HuH-7 (cell line): ENCODE data around the gene CALD1.

Experiments
- DNase-seq: peaks from one replicate; pipeline ENCODE4 v3.0.0; 2011; ENCODE audit warnings: low spot score

The CALD1 gene, protein sequence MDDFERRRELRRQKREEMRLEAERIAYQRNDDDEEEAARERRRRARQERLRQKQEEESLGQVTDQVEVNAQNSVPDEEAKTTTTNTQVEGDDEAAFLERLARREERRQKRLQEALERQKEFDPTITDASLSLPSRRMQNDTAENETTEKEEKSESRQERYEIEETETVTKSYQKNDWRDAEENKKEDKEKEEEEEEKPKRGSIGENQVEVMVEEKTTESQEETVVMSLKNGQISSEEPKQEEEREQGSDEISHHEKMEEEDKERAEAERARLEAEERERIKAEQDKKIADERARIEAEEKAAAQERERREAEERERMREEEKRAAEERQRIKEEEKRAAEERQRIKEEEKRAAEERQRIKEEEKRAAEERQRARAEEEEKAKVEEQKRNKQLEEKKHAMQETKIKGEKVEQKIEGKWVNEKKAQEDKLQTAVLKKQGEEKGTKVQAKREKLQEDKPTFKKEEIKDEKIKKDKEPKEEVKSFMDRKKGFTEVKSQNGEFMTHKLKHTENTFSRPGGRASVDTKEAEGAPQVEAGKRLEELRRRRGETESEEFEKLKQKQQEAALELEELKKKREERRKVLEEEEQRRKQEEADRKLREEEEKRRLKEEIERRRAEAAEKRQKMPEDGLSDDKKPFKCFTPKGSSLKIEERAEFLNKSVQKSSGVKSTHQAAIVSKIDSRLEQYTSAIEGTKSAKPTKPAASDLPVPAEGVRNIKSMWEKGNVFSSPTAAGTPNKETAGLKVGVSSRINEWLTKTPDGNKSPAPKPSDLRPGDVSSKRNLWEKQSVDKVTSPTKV

DNA sequence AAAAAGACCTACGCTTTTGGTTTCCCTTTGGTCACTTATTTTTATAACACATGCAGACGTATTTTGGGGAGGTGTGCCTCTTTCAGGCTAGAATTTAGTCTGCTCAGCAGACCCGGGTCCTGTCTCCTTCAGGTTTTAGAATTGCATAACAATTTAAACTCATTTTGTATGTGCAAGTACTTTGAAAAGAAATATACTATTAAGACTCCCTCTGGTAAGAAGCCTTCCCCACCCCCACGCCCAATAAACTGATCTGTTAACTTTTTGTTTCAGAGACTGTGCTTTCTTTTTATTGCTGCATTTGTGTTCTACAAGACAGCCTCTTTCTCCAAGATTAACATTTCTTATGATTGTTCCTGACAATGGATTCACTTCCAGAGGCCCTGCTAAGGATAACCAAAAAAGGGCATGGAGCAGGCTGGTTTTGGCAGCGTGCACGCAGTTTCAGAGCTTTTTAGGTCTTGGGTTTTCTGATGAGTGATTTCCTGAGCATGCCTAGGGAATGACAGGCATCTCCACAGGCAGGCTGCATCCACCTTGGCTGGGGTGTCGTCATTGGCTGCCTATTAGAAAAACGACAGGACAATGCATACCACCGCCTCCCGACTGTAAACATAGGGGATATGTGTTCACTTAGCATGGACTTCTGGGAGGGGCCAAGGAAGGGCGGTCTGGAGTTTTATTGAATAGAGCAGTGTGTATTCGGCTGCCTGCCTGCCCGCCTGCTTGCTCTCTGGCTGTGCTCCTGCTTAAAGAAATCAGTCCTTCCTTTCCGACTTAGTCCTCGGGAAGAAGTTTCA lies at the start of gene CALD1:
Gene CALD1, plus strand, starts transcription at position 694 of the 800 bp plus-strand sequence. CDS start 88,100 bp downstream, outside the sequence.
- DNase-seq: peak; percentile 47

DNA sequence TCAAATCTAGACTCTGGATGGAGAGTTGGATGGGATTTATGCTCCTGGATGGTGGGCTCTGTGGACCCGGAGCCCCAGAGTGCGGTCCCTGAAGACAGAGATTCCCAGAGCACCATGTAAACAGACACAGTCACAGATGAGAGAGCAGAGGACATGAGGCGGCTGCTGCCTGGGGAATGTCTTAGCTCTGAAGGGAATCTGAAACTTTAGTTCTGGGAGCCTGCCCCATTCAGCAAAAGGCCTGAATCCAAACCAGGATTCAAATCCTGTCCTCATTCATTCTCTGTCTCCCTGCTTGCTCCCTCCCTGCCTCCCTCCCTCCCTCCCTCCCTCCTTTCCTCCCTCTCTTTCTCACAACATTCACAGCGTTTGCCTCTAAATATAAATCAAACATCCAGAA lies 49.5 kb upstream of the CALD1 start:
- no peak for DNase-seq

DNA sequence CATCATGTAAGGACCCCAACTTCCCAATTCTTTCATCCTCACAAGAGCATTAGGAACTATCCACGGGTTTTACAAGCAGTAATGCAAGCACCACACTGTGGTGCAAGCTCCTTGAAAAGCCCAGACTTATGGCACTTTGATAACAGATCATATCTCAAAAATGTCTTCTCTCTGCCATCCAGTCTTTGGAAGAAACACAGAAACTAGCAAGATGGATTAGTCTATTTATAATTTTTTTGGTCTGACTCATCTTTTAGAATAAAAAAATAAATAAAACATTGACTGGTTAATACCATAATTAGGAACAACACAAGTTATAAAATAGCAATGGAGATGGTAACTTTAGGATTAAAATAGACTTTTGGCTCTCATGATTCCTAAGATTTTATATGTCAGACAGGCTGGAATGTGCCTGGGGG lies 49.0 kb upstream of the CALD1 start:
- DNase-seq: no peak

DNA sequence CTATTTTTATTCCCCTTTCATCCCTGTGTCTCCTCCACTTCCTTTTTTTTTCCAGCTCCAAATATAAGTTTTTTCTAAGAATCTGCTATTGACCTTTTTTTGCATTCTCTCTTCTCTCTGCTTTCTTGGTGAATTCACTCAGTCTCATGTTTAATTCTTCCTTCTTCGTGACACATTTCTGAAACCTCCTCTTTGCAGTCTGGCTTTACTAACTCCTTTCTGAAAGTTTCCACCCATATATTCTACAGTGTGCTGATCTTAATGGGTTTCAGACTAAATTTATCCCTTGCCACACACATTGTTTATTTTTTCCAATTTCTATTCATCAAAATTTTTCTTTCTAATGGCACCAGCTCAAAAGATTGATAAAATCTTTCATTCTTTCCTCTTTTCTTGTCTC lies 47.8 kb upstream of the CALD1 start:
- DNase-seq: no peak

DNA sequence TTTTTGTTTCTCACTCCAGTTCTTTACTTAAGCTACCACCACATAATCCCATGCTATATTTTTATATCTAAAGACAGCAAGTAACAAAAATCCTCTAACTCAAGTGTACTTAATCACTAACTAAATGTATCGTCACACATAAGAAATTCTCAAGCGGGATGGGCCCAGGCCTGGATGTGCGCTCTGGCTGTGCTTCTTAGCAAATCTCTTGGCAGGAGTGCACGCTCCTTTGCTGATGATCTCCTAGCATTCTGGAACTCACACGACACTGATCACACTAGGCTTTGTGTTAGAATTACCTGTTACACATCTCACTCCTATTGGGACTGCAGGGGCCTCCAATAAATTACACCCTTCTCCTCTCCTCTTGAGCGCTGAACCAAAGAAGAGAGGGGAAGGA lies 46.7 kb upstream of the CALD1 start:
- DNase-seq: no peak

DNA sequence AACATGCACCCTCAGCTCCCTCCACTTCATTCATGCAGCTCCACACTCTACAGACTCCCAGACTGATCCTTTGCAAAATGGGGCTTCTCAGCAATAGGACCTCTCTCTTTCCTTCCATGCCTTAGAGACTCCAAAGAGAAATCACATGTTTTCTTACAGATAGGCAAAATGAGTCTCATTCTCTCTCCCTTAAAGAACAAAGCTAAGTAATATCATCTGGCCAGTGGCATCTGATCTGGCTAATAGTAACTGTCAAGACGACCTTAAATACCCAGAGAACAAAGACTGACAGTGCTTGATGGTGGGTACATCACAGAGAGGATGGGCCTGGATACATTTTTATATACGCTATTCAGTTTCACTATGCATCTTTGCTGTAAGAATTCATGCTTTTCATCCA lies 43.1 kb upstream of the CALD1 start:
- DNase-seq: no peak

DNA sequence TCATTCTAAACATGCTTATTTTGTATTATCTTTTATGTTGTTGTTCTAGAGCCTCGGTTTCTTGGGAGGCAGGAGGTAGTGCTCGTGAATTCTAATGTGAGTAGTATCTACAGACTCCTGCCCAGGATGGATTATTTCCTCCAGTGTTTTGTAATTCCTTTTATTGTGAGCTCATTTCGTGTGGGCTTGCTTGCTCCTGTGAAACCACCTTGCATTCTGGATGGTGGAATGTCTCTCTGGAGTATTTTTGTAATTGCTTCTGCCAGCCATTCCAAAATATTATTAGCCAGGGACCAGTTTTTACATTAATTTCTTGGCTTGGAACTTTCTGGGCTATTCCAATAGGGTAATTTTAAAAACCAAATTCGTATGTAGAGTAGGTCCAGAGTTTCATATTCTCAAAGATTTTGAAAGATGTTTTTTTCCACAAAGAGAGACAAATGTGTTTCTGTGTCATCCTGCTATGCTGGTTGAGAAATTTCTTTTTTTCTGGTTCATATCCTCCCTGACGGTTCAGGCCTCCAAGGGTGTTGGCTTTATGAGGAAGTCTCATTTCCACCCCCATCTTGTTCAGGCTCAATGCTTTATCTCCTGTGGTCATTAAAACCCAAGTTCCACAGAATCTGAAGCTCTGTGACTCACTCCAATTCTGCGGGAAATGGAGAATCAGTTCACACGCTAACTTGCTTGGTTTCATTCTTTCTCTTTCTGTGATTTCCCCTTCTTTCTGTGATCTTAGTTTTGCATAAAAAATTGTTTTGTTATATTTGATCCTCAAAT lies 41.7 kb upstream of the CALD1 start:
- DNase-seq: no peak

DNA sequence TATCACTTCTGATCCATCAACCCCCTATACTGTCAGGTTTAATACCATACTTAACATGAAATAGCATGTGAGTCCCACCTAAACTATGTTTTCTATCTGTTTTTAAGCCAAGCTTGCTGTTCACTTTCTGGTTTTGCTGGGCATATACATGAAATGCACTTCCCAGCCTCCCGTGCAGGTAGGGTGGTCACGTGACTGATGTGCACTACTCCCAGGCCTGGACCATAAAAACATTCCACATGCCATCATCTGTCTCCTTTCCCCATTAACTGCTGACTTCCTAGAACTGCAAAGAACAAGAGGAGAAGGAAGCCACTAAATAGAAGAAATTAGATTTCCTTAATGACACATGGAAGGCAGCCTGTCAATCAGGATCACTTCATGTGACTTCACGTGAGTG lies 40.1 kb upstream of the CALD1 start:
- DNase-seq: no peak

DNA sequence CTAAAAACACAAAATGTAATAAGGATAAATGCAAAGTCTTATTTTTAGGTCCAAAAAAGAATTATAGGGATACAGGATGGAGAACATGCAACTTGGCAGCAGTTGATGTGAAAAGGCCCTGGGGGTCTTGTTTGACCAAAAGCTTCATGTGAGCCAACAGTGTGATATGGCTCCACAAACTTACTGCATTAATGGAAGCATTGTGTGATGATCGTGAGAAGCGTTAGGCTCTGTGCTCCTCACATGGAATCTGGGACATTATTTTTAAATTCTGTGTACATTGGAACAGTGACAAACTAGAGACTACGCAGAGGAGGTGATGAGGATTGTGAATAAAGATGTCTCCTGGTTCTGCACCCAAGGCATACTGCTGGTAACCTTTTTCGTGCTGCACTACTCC lies 39.1 kb upstream of the CALD1 start:
- DNase-seq: no peak

DNA sequence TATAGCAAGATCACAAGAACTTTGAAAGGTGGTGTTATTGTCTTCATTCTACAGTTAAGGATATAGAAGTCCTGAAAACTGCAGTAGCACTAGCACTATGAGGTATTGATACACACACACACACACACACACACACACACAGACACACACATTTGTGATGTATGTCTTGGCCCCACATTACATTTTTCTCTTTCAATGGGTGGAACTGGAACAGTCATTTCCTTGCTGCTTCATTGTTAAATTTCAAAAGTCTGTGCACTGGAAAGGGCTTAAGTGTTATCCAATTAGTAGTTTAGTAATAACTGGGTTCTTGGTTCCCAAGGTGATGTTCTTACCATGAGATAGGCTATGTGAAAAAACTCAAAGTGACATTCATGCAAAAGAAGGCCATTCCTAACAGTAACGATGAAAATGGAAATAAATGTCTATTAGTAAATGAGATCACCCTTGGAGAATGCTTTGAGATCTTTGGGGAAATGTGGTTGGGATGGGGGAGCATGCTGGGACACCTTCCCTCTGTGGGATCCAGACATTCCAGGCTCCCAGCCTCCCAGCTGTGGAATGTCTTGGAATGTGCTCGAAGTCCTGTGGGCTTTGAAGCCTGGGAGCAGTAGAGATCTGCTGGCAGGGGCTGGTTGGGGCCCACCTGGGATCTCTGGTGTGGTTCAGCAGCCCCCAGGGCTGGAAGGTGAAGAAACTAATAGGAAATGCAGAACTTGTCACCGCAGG lies 37.4 kb upstream of the CALD1 start:
- no peak for DNase-seq

DNA sequence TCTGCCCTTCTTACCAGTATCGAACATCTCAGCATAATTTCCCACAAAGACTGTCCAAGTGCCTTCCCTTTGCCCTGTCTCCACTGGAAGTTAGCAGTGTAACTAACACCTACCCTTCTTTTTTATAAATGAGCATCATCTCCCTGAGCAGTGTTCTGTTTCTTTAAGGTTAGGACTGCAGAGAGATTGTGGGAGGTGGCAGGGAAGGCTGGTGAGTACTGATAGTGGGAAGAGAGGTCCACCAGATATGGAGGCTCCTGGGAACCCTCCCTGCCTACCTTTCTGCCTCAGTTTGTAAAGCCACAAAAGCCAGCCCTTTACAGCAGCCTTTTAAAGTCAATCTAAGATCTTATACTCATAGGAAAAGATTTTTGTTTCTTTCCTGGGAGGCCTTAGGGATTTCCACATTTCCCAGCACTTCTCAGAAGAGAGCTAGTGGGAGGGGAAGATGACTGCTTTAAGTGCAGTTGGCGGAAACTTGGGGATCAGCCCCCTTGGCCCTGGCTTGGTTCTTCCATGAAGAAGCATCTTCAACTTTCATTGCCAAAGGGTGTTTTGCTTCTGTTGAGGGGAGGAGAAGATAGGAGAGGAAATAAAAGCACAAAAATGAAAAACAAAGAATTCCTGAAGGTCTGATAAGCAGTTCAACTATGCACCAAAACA lies 36.6 kb upstream of the CALD1 start:
- no peak for DNase-seq

DNA sequence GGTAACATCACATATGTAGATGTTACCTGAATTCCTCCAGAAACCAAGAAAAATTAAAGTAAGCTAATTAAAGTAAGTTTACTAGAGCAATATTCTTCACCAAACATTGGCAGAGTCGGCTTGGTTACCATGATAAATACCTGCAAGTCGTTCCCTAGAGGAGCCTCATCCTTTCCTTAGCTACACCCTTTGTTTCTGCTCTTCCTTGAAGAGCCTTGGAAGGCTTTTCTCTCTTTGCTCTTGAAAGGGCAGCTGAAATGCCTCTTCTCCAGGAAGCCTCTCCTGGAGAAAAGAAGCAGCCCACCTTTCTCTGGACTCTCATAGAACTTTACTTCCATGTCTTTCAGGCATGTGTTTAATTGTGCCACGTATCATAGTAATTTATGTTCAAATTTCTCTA lies 34.9 kb upstream of the CALD1 start:
- DNase-seq: no peak

DNA sequence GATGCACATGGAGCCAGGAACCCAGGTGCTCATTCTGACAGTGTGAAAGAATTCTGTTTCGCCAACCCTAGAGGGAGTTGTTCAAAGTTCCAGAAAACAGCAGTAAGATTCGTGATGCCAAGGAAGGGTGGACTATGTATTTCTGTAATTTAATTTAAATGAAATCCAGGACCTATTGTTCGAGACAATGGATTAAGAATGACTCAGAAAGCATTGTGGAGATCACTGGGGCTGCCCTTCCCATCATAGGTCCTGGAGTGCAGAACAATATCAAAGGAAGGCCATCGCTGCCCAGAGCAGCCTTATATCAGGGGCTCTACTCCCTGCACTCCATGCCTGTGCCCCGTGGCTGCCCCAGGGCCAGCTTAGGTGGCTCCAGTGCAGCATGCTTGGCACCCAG lies 32.1 kb upstream of the CALD1 start:
- no peak for DNase-seq

DNA sequence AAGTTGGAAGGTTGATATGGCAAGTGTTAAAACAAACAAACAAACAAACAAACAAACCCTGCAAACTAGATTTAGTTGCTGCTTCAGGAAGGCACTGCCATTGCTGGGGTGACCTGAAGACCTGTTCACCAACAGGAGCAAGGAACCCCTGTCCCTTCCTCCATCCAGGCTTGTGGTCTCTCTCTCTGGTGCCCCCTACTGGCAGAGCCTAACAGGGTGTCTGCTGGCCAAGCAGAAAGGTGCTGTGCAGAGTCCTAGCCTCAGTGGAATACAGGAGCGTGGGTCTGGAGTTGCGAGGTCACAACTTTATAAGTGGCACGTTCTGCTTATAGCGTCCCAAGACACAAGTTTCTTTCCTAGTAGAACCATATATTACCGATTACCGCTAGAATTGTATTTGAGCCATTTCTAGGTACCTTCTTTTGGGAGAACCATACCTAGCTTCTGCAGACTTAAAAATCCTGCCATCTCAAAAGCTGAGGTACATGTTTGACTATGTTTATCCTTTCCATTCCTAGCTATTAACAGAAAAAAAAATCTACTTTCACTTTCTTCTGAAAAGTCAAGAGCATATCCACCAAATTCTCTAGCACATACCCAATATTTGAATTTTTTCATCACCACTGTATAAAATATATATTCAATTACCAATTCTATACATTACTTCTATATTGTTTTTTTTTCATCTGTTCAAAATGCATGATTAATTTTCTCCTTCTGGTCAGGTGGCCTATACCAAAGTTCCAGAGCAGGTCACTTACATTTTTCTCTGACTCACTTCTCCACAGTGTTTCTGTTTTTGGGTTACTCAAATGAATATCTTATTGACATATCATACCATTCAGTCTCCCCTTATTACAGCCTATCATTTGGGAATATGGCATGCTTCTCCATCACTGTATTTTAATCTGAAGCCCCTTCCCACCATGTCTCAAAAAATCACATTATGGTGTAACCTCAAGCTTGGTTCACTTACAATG lies 29.1 kb upstream of the CALD1 start:
- peak; percentile 63 for DNase-seq

DNA sequence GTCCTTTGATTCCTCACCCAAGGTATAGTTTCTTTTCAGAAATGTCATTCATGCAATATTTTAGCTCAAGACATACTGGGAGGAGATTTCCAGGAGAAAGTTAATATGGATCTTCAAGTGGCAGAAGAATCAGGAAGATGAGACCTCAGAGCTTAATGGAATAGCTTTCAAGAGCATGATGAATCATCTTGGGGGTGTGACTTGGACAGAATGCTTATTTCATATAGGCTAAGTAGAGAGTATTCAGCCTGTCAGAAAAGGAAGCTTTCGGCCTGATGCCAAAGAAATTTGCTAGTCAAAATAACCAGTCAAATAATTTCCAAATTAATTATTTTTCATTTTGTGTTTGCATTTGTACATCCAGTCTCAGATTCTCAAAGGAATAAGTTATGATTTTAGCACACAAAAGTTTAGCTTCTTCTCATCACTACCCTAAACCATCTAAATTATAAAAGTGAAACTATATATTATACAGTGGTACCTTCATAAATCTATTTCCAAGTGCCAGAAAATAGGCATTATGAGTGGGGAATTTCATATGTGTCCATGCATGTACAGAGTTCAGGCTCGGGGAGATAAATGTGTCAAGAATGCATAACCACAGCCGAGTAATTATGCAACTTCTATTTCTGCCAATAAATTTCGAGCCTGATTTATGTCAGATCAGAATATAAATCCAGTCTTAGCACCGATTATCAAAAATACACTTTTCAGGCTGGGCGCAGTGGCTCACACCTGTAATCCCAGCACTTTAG lies 27.3 kb upstream of the CALD1 start:
- DNase-seq: no peak

DNA sequence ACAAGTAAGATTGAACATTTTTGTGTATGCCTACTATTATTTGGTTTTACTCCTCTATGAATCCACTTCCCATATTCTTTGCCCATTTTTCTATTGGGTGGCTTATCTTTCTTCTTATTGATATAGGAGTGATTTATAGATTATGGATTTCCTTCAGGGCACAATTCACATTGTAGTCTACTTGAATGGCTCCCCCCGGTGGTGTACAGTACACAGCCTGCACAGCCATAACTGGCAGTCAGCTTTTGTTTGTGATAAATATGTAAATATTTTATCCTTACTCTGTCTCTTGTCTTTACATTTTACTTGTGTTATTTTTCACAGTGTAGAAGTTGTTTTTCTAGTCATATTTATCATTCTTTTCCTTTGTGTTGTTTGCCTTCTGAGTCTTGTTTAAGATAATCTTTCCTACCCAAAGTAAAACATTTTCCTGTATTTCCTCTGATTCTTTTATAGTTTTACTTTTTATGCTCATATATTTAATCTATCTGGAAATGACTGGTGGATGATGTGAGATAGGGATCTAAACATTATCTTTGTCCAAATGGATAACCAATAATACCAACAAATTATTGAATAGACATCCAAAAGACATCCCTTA lies 23.9 kb upstream of the CALD1 start:
- DNase-seq: no peak

DNA sequence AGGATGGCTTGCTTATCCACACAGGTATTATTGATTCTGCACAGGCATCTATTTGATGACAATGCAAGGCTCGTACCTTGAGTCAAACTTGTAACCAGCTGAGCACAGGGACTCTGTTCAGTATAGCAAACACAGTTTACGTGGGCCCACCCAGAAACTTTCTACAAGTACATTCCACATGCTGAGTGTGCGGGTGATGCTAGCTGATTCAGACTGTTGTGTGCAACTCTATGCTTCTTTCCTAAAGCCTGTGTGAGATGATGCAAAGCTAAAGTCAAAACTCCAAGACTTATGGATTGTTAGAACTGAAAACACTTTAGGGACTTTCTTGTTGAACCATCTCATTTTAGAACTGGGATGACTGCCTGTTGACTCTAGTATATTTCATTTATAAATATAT lies 21.5 kb upstream of the CALD1 start:
- DNase-seq: no peak

DNA sequence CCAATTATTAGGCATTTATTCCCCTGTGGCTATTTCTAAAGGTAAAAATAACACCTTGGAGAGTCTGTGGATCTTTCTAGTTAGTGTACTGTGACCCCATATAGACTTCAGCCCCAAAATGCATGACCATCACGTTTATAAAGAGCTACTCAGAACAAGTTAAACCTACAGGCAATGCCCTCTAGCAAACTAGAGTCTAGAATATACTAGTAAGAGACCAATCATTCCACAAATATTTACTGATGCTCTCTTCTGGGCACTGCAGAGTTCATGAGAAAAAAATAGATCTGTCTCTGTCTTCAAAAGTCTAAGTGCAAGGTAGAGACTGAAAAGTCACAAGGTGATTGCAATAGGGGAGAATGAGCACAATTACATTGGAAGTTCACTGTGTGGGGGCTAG lies 20.5 kb upstream of the CALD1 start:
- no peak for DNase-seq
